ENCODE results near the gene GRIA1.

- no peak for TF ChIP-seq CTCF (IDR thresholded peaks at IDR 0.05)
- TF ChIP-seq POLR2A (IDR thresholded peaks at IDR 0.05), result no peak
Observed at GRCh38 chr5:153511622-153512021, 21.2 kb downstream of the GRIA1 start.
